NCI-H146 treated with DMSO at 0.1 percent for 48 hours (cell line): ENCODE measurements around the gene PDZD7.

ENCODE experiments used
- DNase-seq: peaks from one replicate; lab custom pipeline; 2025; ENCODE audit not compliant: unreplicated experiment; lab: John Stamatoyannopoulos, UW

Gene PDZD7

GRCh38 chr10:101031128-101031795 lies at the start of gene PDZD7, which contains the start of gene SFXN3:
Gene PDZD7, minus strand, starts transcription at chr10:101031129. Its CDS starts 910 bp downstream, at chr10:101030219.
Gene SFXN3, plus strand, starts transcription at chr10:101031234. Its CDS starts 3,461 bp downstream, at chr10:101034695.
- peak; percentile 65 for DNase-seq

- no peak for DNase-seq
Measured at GRCh38 chr10:101079874-101080273, 48.9 kb upstream of the PDZD7 start.

GRCh38 chr10:101076630-101077029 lies 45.7 kb upstream of the PDZD7 start:
- no peak for DNase-seq

GRCh38 chr10:101075775-101076174 lies 44.8 kb upstream of the PDZD7 start:
- no peak for DNase-seq

- DNase-seq: no peak
Measured at GRCh38 chr10:101073631-101074030, 42.7 kb upstream of the PDZD7 start.

- no peak for DNase-seq
Measured at GRCh38 chr10:101072923-101073322, 42.0 kb upstream of the PDZD7 start.

- DNase-seq: no peak
Measured at GRCh38 chr10:101071885-101072433, 41.0 kb upstream of the PDZD7 start.

GRCh38 chr10:101071267-101071884 lies 40.4 kb upstream of the PDZD7 start:
- no peak for DNase-seq

- DNase-seq: no peak
Measured at GRCh38 chr10:101070098-101070497, 39.2 kb upstream of the PDZD7 start.

- no peak for DNase-seq
Measured at GRCh38 chr10:101069441-101069840, 38.5 kb upstream of the PDZD7 start.

GRCh38 chr10:101067356-101068083 lies 36.6 kb upstream of the PDZD7 start:
- DNase-seq: peak; percentile 68

- DNase-seq: peak; percentile 19
Measured at GRCh38 chr10:101066896-101067355, 36.0 kb upstream of the PDZD7 start.

- peak; percentile 40 for DNase-seq
Measured at GRCh38 chr10:101066146-101066895, 35.4 kb upstream of the PDZD7 start.

GRCh38 chr10:101065481-101066145 lies 34.7 kb upstream of the PDZD7 start:
- DNase-seq: no peak

- no peak for DNase-seq
Measured at GRCh38 chr10:101064415-101065030, 33.6 kb upstream of the PDZD7 start.

GRCh38 chr10:101063548-101064414 lies 32.9 kb upstream of the PDZD7 start:
- DNase-seq: no peak

GRCh38 chr10:101063050-101063525 lies 32.2 kb upstream of the PDZD7 start:
- DNase-seq: no peak

- no peak for DNase-seq
Measured at GRCh38 chr10:101062232-101063049, 31.5 kb upstream of the PDZD7 start.
